HepG2 (cell line): ENCODE measurements around the gene PDZD7. TPM values are rescaled to one million over a fixed set of nuclear protein-coding genes. Genes with fewer than 3 reads are reported as not detected.

Experiments used
- ATF6 ChIP-seq: sonication (generic); formaldehyde crosslinking; conservative IDR thresholded peaks from 2 replicates; pipeline ENCODE4 v1.4.0; 2020; ENCODE audit warnings: missing genetic modification reagents
- FOXA1 ChIP-seq, 2 experiments: fragments of 450-650 bp in 1 of 2; sonication (generic) in 1 of 2; formaldehyde crosslinking in 1 of 2; IDR thresholded peaks; 2 replicates each; pipeline versions ENCODE4 v1.4.0 to v1.6.1; 2016 to 2020; ENCODE audit warnings: missing genetic modification reagents in 1 of 2
- KLF9 ChIP-seq: IDR thresholded peaks from 2 replicates; pipeline ENCODE4 v1.6.1; 2016; ENCODE audit warnings: low read depth
- RBM39 ChIP-seq: fragments of 200-400 bp; formaldehyde crosslinking; IDR thresholded peaks from one replicate; pipeline ENCODE4 v1.6.1; 2018; ENCODE audit warnings: antibody characterized with exemption, mild to moderate bottlenecking, low read depth, low read length; ENCODE audit not compliant: poor library complexity, severe bottlenecking
- SNAPC5 ChIP-seq: sonication (generic); formaldehyde crosslinking; IDR thresholded peaks from 2 replicates; pipeline ENCODE4 v1.8.1; 2023; ENCODE audit warnings: mild to moderate bottlenecking, missing genetic modification reagents, borderline replicate concordance
- TFDP1 ChIP-seq: IDR thresholded peaks from 2 replicates; pipeline ENCODE4 v1.6.1; 2016; ENCODE audit warnings: missing compliant biosample characterization, missing genetic modification reagents, borderline replicate concordance
- THYN1 ChIP-seq: sonication (generic); formaldehyde crosslinking; IDR thresholded peaks from 2 replicates; pipeline ENCODE4 v1.8.1; 2023; ENCODE audit warnings: low read depth, mild to moderate bottlenecking, moderate library complexity, missing genetic modification reagents, borderline replicate concordance
- ZBTB25 ChIP-seq: IDR thresholded peaks from 2 replicates; pipeline ENCODE4 v1.6.1; 2018; ENCODE audit warnings: missing genetic modification reagents
- ZEB1 ChIP-seq: IDR thresholded peaks from 2 replicates; pipeline ENCODE4 v1.6.1; 2012; ENCODE audit warnings: mild to moderate bottlenecking, low read depth, inconsistent platforms; ENCODE audit not compliant: insufficient replicate concordance
- ZNF136 ChIP-seq: sonication (generic); formaldehyde crosslinking; IDR thresholded peaks from 2 replicates; pipeline ENCODE4 v1.8.1; 2022; ENCODE audit warnings: low read depth, mild to moderate bottlenecking, moderate library complexity, missing genetic modification reagents
- ZNF142 ChIP-seq: sonication (generic); formaldehyde crosslinking; IDR thresholded peaks from 2 replicates; pipeline ENCODE4 v1.4.0; 2020; ENCODE audit warnings: missing genetic modification reagents
- ZNF143 ChIP-seq: sonication (generic); formaldehyde crosslinking; IDR thresholded peaks from 2 replicates; pipeline ENCODE4 v1.4.0; 2020; ENCODE audit warnings: missing genetic modification reagents
- ZNF292 ChIP-seq: sonication (generic); formaldehyde crosslinking; IDR thresholded peaks from 2 replicates; pipeline ENCODE4 v1.8.1; 2022; ENCODE audit warnings: mild to moderate bottlenecking, low read depth, missing genetic modification reagents, borderline replicate concordance
- ZZZ3 ChIP-seq: sonication (generic); formaldehyde crosslinking; IDR thresholded peaks from 2 replicates; pipeline ENCODE4 v1.4.0; 2020; ENCODE audit warnings: missing genetic modification reagents, mild to moderate bottlenecking, borderline replicate concordance
- polyA plus RNA-seq, 8 experiments: library from polyadenylated mRNA; depleted of rRNA in 3 of 8; stranded (reverse) in 7 of 8; unstranded in 1 of 8; fragments of >200 nt; fragmentation: Illumina TruSeq in 4 of 8; extraction: Trizol in 4 of 8; gene quantifications; 2 replicates each; pipeline versions ENCODE4 v1.2.1 to v1.2.3, GENCODE V29; 2011 to 2016; ENCODE audit warnings: low read depth in 4 of 8, missing spikeins in 1 of 8, mixed read lengths in 1 of 8; ENCODE audit not compliant: insufficient read depth in 1 of 8
- total RNA-seq, 5 experiments: library from RNA; depleted of rRNA; stranded (reverse); fragments of >200 nt; fragmentation: Illumina TruSeq; extraction: Trizol; gene quantifications; 2 replicates each; pipeline ENCODE4 v1.2.3, GENCODE V29; 2016; ENCODE audit warnings: low read depth in 1 of 5
- TF ChIP-seq, protein P1 (sequence below): sonication (generic); formaldehyde crosslinking; IDR thresholded peaks from 2 replicates; pipeline ENCODE4 v1.5.0; 2020; ENCODE audit warnings: mild to moderate bottlenecking, missing genetic modification reagents

PDZD7 gene
- total and polyA plus RNA-seq, 2 of the 13 experiments (the other 11 are each of a cell fraction or from before 2014, with no cell fraction given): 0.58 to 0.73 TPM

GRCh38 chr10:101008823-101009423 lies 22.0 kb downstream of the PDZD7 start (continued):
- no peak for TF ChIP-seq ZNF142
- no peak for TF ChIP-seq ZZZ3 (CRISPR knock-in tag)
- TF ChIP-seq ZNF292 (CRISPR knock-in tag): no peak
- peak; percentile 53; the same call in 1 of the 2 replicates for TF ChIP-seq TFDP1 (CRISPR knock-in tag)
- TF ChIP-seq ZNF136 (CRISPR knock-in tag): no peak
- TF ChIP-seq FOXA1 (IDR thresholded peaks at IDR 0.05): no peak
- no peak for TF ChIP-seq FOXA1 (CRISPR knock-in tag; IDR thresholded peaks at IDR 0.05)
- no peak for TF ChIP-seq SNAPC5
- no peak for TF ChIP-seq THYN1 (CRISPR knock-in tag)
- TF ChIP-seq ZEB1: no peak
- TF ChIP-seq ZNF143 (CRISPR knock-in tag): no peak
- peak; percentile 63 for TF ChIP-seq RBM39
- no peak for TF ChIP-seq KLF9 (CRISPR knock-in tag)
- no peak for TF ChIP-seq ATF6 (CRISPR knock-in tag)
- TF ChIP-seq, protein P1, sequence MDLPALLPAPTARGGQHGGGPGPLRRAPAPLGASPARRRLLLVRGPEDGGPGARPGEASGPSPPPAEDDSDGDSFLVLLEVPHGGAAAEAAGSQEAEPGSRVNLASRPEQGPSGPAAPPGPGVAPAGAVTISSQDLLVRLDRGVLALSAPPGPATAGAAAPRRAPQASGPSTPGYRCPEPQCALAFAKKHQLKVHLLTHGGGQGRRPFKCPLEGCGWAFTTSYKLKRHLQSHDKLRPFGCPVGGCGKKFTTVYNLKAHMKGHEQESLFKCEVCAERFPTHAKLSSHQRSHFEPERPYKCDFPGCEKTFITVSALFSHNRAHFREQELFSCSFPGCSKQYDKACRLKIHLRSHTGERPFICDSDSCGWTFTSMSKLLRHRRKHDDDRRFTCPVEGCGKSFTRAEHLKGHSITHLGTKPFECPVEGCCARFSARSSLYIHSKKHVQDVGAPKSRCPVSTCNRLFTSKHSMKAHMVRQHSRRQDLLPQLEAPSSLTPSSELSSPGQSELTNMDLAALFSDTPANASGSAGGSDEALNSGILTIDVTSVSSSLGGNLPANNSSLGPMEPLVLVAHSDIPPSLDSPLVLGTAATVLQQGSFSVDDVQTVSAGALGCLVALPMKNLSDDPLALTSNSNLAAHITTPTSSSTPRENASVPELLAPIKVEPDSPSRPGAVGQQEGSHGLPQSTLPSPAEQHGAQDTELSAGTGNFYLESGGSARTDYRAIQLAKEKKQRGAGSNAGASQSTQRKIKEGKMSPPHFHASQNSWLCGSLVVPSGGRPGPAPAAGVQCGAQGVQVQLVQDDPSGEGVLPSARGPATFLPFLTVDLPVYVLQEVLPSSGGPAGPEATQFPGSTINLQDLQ (CRISPR knock-in tag): no peak; the same call in 1 of the 2 replicates
- TF ChIP-seq ZBTB25: no peak
